D721Med (cell line): ENCODE data around the gene TNIK.
"Not testable (repeated sequence)": the region's sequence is repeated elsewhere in the genome, so short reads cannot be mapped to it uniquely, and the experiment has no call there.

Experiments
- DNase-seq: peaks from one replicate; pipeline ENCODE4 v3.0.0; 2011; ENCODE audit warnings: low spot score; ENCODE audit not compliant: insufficient read length
- FAIRE-seq: peaks from 2 replicates; lab custom pipeline; 2011; peaks lifted over from hg19 to GRCh38; lab: Jason Lieb, UNC
- TF ChIP-seq, protein P1 (sequence below): IDR thresholded peaks from 2 replicates; pipeline ENCODE4 v1.5.1; 2012; ENCODE audit warnings: mild to moderate bottlenecking, control low read depth; ENCODE audit not compliant: insufficient read depth; ENCODE audit errors: missing control alignments

The TNIK gene

DNA sequence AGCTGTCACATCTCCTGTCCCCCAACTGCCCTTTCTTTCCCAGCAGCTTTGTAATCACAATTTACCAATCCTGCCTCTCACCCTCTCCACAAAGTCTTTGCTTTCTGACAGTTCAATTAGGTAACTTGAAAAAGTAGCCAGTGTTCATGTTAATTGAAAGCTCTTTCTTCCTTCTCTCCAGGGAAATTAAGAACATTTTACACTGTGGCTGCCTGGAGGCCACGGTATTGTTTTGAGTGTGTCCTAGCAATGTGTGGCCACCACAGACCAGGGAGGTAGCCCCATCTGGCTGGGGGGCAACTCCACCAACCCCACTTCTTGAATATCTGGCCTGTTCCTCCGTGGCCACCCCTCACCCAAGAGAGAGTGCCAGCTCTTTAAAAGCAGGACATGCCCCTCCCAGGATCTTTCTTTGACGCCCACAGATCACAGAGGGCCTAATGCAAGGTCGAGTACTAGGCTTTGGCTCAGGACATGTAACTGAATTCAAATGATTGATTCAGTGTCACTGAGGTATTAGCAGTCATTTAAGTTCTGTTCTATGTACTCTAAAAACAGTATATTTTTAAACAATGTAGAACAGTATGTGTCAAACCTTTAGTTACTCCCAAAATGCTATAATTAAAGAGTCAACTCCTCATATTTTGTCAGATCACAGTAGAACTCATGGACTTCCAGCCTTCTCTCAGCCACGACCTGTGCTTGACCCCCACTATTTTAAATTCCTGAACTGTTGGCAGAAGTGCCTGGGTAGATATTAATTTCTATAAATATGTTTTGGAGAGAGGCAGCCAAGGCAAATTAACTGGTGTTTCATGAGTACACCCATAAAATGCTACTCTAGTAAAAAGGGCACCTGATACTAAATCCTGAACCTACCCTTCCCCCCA, 164.5 kb downstream of the TNIK start:
- no peak for DNase-seq
- TF ChIP-seq, protein P1, sequence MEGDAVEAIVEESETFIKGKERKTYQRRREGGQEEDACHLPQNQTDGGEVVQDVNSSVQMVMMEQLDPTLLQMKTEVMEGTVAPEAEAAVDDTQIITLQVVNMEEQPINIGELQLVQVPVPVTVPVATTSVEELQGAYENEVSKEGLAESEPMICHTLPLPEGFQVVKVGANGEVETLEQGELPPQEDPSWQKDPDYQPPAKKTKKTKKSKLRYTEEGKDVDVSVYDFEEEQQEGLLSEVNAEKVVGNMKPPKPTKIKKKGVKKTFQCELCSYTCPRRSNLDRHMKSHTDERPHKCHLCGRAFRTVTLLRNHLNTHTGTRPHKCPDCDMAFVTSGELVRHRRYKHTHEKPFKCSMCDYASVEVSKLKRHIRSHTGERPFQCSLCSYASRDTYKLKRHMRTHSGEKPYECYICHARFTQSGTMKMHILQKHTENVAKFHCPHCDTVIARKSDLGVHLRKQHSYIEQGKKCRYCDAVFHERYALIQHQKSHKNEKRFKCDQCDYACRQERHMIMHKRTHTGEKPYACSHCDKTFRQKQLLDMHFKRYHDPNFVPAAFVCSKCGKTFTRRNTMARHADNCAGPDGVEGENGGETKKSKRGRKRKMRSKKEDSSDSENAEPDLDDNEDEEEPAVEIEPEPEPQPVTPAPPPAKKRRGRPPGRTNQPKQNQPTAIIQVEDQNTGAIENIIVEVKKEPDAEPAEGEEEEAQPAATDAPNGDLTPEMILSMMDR = no peak
- FAIRE-seq = no peak

DNA sequence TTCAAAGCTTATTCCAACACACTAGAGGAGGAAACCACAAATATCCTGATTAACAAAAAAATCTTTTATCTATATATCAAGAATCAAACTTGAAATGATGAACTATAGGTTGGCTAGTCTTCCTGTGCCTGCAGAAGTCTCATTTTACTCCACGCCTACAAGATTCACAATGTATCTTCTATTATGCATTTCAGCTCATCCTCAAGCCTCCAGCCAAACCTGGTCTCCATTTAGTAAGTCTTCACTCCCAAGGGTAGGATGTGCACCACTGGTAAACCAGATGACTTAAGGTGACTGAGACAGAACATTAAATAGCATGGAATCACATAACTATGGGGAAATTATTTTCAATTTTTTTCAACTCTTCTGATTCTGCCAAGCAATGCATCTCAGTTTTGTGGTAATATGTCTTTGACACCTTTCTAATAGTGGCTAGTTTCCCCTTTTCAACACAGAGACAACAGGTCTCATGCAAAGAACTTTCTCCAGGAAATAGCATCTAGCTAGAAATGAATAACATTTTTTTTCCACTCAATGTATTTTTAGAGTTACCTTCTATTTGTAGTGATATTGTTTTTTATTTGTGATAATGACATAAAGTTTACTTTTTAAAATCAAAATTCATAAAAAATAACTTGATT, 166.9 kb downstream of the TNIK start:
- TF ChIP-seq, protein P1 = no peak
- no peak for FAIRE-seq
- DNase-seq = no peak

DNA sequence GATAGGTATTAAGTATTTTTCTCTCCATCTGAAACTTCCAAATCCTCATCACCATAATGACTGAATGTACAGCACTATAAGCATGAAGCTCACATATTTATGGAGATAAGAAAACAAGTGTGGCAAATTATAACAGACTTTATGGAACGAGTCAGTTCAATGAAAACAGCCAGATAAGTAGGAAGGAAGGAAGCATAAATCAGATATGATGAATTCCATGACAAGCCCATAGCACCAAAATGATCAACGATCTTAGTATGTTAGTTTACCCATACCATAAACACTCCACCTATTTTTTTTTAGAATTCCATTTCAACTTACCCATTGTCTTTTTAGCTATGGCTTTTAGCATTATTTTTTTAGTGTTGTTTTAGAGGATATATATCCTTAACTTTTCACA, 169.5 kb downstream of the TNIK start:
- DNase-seq (no peak), FAIRE-seq (peak; percentile 11)
- TF ChIP-seq, protein P1 = no peak

DNA sequence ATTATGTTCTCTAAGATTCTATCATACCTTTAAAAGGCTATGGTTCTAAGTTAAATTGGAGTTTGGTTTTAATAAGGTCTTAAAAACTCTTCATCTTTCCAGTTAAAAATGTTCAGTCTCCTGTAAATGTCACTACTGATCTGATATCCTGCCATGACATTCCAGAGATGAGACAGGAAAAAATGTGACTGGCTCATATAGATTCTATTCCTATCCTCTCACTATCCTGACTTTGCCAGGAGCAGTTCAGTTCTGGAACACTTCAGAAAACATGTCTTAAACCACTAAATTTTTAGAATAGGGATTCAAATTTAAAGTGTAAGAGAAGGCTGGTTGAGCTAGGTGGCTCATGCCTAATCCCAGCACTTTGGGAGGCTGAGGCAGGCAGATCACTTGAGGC, 170.9 kb downstream of the TNIK start:
- FAIRE-seq = no peak
- no peak for DNase-seq
- TF ChIP-seq, protein P1 = no peak

DNA sequence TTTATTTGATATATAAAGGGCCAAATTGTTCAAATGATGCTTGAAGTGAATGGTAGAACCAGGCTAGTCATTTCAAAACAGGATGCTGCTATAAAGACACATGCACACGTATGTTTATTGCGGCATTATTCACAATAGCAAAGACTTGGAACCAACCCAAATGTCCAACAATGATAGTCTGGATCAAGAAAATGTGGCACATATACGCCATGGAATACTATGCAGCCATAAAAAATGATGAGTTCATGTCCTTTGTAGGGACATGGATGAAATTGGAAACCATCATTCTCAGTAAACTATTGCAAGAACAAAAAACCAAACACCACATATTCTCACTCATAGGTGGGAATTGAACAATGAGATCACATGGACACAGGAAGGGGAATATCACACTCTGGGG, 172.4 kb downstream of the TNIK start:
- FAIRE-seq, DNase-seq: not testable (repeated sequence)

DNA sequence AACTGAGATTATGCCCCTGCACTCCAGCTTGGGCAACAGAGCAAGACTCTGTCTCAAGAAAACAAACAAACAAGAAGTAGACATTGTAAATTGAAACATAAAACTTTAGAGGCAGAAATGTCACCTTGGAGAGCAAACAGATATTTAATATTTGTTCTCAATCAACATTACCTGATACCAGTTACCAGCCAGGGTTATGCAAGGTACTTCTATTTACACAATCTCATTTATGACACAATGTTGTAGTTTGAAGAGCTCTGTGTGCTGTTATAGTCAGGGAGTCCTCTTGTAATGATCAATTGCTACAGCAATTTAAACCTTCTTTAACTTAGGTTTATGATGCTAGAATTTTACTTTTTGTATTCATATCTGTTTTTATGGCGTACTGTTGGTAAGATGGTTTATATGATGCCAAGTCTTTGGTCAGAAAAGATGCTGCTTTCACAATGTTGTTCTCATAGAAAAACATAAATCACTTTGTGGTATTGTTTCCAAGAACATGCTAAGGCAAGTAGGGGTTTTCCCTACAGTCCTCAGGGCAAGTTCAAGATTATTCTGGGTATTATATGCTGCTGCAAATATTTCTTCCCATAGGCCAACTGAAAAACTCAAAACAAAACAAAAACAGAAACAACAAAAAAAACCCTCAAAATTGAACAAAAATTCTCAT, 173.5 kb downstream of the TNIK start:
- no peak for FAIRE-seq

DNA sequence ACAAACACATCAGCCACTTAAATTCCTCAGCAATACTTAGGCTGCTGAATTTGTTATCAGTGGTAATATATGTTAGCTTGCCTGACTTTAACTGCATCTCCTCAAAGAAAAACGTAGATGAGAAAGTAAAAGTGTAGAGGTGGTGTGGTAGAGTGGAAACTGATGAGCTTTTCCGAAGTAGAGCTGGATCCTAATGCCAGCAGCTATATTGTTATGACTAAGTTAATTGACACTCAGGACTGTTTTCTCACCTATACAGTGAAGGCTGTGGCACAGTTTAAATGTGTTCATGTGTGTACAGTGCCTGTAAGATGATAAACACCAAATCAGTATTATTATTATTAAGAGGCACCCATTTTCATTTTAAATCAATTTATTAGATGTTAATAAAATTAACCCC, 174.9 kb downstream of the TNIK start:
- TF ChIP-seq, protein P1 = no peak
- FAIRE-seq (no peak), DNase-seq (no peak)

More for the DNA sequence above, 173.5 kb downstream of the TNIK start:
- TF ChIP-seq, protein P1 = no peak
- DNase-seq = no peak
